SU-DHL-6 (cell line): Measurements from ENCODE around the gene KATNAL1.

Source experiments
- CTCF ChIP-seq: fragments of 200-600 bp; sonication (generic); IDR thresholded peaks from one replicate; pipeline ENCODE4 v1.5.1; 2017; ENCODE audit warnings: antibody characterized with exemption, mild to moderate bottlenecking, low read length, moderate library complexity; ENCODE audit not compliant: insufficient read depth, poor library complexity, severe bottlenecking
- EZH2phosphoT487 ChIP-seq: fragments of 200-600 bp; sonication (generic), shearing (Covaris generic); conservative IDR thresholded peaks from 2 replicates; pipeline ENCODE4 v1.6.1; 2018; ENCODE audit warnings: mild to moderate bottlenecking, antibody characterized with exemption, low read length, moderate library complexity, mixed read lengths

DNA sequence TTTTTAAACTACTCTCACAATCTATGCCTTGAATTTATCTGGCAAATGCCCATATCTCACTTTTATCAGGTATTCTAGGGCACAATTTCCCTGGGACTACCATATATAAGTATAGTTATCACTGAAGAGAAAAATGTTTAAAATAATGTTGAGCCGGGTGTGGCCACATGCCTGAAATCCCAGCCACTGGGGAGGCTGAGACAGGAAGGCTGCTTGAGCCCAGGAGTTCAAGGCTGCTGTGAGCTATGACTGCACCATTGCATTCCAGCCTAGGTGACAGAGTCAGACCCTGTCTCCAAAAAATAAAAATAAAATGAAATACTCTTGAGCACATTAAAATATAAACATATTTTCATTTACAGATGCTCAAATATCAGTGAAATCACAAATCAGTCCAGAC is 4.1 kb downstream of the KATNAL1 start:
- TF ChIP-seq CTCF (no peak), EZH2phosphoT487 (no peak)
